ENCODE results near the gene VILL.
"Not testable (repeated sequence)": the region's sequence is repeated elsewhere in the genome, so short reads cannot be mapped to it uniquely, and the experiment has no call there.

VILL gene

GRCh38 chr3:38040401-38040800 is 49.8 kb downstream of the VILL start:
- no peak overlapping the region for H3K4me3 ChIP-seq
- no peaks in the 10 kb centered on the region for H3K36me3 ChIP-seq (replicated peaks)
- H3K9me3 ChIP-seq, result no peaks in the 10 kb centered on the region
- no peak for DNase-seq (ENCODE audit: low spot score in 2 of 2)
- in situ Hi-C loops (cut with MboI; ENCODE audit: low sequenced_read_pairs), result no loop called here
- H3K4me1 ChIP-seq, result no peaks in the 10 kb centered on the region
- no peaks in the 10 kb centered on the region for H3K27me3 ChIP-seq (ENCODE audit: low read depth)

- in situ Hi-C loops (cut with MboI; ENCODE audit: low sequenced_read_pairs), result no loop called here
- H3K9me3 ChIP-seq, result no peaks in the 10 kb centered on the region; the same call in 1 of the 2 replicates
- 0 out of 2 replicates have a peak, but pooled peaks cover 6% of the 10 kb centered on the region for H3K27me3 ChIP-seq (ENCODE audit: low read depth)
- no peaks in the 10 kb centered on the region for H3K4me1 ChIP-seq
- DNase-seq (ENCODE audit: low spot score in 2 of 2), result no peak
- H3K36me3 ChIP-seq (replicated peaks), result no peaks in the 10 kb centered on the region
- no peak overlapping the region for H3K4me3 ChIP-seq
Observed at GRCh38 chr3:38043486-38043885, 52.9 kb downstream of the VILL start.

- Histone ChIP-seq H3K36me3 (replicated peaks) (no peaks in the 10 kb centered on the region), H3K9me3 (no peaks in the 10 kb centered on the region; the same call in 1 of the 2 replicates), H3K27me3 (ENCODE audit: low read depth) (0 out of 2 replicates have a peak, but pooled peaks cover 6% of the 10 kb centered on the region), H3K4me1 (no peaks in the 10 kb centered on the region), H3K4me3 (no peak overlapping the region)
- DNase-seq (ENCODE audit: low spot score in 2 of 2), result no peak
- in situ Hi-C loops (cut with MboI; ENCODE audit: low sequenced_read_pairs), result no loop called here
Observed at GRCh38 chr3:38046027-38046426, 55.4 kb downstream of the VILL start.

GRCh38 chr3:38046821-38047220 is 56.2 kb downstream of the VILL start:
- H3K36me3 ChIP-seq (replicated peaks), result no peaks in the 10 kb centered on the region
- H3K4me1 ChIP-seq, result no peaks in the 10 kb centered on the region
- DNase-seq (ENCODE audit: low spot score in 2 of 2), result no peak
- H3K4me3 ChIP-seq, result no peak overlapping the region
- in situ Hi-C loops (cut with MboI; ENCODE audit: low sequenced_read_pairs), result no loop called here
- H3K27me3 ChIP-seq (ENCODE audit: low read depth), result 0 out of 2 replicates have a peak, but pooled peaks cover 6% of the 10 kb centered on the region
- H3K9me3 ChIP-seq, result no peaks in the 10 kb centered on the region; the same call in 1 of the 2 replicates

GRCh38 chr3:38047896-38048295 is 57.3 kb downstream of the VILL start:
- Histone ChIP-seq H3K4me3 (no peak overlapping the region), H3K9me3 (peaks cover 2% of the 10 kb centered on the region; the same call in 1 of the 2 replicates), H3K4me1 (no peaks in the 10 kb centered on the region), H3K36me3 (replicated peaks) (no peaks in the 10 kb centered on the region), H3K27me3 (ENCODE audit: low read depth) (0 out of 2 replicates have a peak, but pooled peaks cover 6% of the 10 kb centered on the region)
- in situ Hi-C loops (cut with MboI; ENCODE audit: low sequenced_read_pairs), result no loop called here
- DNase-seq (ENCODE audit: low spot score in 2 of 2), result no peak

GRCh38 chr3:38049358-38050126 is 59.0 kb downstream of the VILL start:
- in situ Hi-C loops (cut with MboI; ENCODE audit: low sequenced_read_pairs), result no loop called here

GRCh38 chr3:38051131-38051530 is 60.5 kb downstream of the VILL start:
- H3K4me1 ChIP-seq, result no peaks in the 10 kb centered on the region
- no peak for DNase-seq (ENCODE audit: low spot score in 2 of 2)

More at GRCh38 chr3:38049358-38050126, 59.0 kb downstream of the VILL start:
- Histone ChIP-seq H3K4me3 (no peak overlapping the region), H3K4me1 (no peaks in the 10 kb centered on the region), H3K36me3 (replicated peaks) (no peaks in the 10 kb centered on the region), H3K9me3 (peaks cover 2% of the 10 kb centered on the region; the same call in 1 of the 2 replicates), H3K27me3 (ENCODE audit: low read depth) (0 out of 2 replicates have a peak, but pooled peaks cover 6% of the 10 kb centered on the region)
- no peak for DNase-seq (ENCODE audit: low spot score in 2 of 2)

GRCh38 chr3:38053286-38053685 is 62.7 kb downstream of the VILL start:
- DNase-seq (ENCODE audit: low spot score in 2 of 2); H3K4me3 ChIP-seq; H3K4me1 ChIP-seq; H3K36me3 ChIP-seq (replicated peaks); in situ Hi-C loops (cut with MboI; ENCODE audit: low sequenced_read_pairs); H3K27me3 ChIP-seq (ENCODE audit: low read depth); H3K9me3 ChIP-seq: not testable (repeated sequence)

More at GRCh38 chr3:38051131-38051530, 60.5 kb downstream of the VILL start:
- no peaks in the 10 kb centered on the region for H3K36me3 ChIP-seq (replicated peaks)
- in situ Hi-C loops (cut with MboI; ENCODE audit: low sequenced_read_pairs), result no loop called here
- H3K4me3 ChIP-seq, result no peak overlapping the region
- peaks cover 2% of the 10 kb centered on the region; the same call in 1 of the 2 replicates for H3K9me3 ChIP-seq
- H3K27me3 ChIP-seq (ENCODE audit: low read depth), result 0 out of 2 replicates have a peak, but pooled peaks cover 6% of the 10 kb centered on the region

GRCh38 chr3:38053813-38054498 is 63.4 kb downstream of the VILL start:
- H3K36me3 ChIP-seq (replicated peaks); H3K27me3 ChIP-seq (ENCODE audit: low read depth); in situ Hi-C loops (cut with MboI; ENCODE audit: low sequenced_read_pairs); H3K4me3 ChIP-seq; H3K9me3 ChIP-seq; H3K4me1 ChIP-seq; DNase-seq (ENCODE audit: low spot score in 2 of 2): not testable (repeated sequence)

- in situ Hi-C loops (cut with MboI; ENCODE audit: low sequenced_read_pairs), result no loop called here
- no peak for DNase-seq (ENCODE audit: low spot score in 2 of 2)
- H3K36me3 ChIP-seq (replicated peaks), result no peaks in the 10 kb centered on the region
- H3K4me1 ChIP-seq, result no peaks in the 10 kb centered on the region
- no peak overlapping the region for H3K4me3 ChIP-seq
- no peaks in the 10 kb centered on the region for H3K27me3 ChIP-seq (ENCODE audit: low read depth)
- peaks cover 2% of the 10 kb centered on the region; the same call in 1 of the 2 replicates for H3K9me3 ChIP-seq
Observed at GRCh38 chr3:38054499-38055001, 64.0 kb downstream of the VILL start.
